ENCODE data around the gene IPO4.
A peak's percentile ranks its signal among the peaks of the same experiment; 100 is the strongest.

The IPO4 gene

DNA sequence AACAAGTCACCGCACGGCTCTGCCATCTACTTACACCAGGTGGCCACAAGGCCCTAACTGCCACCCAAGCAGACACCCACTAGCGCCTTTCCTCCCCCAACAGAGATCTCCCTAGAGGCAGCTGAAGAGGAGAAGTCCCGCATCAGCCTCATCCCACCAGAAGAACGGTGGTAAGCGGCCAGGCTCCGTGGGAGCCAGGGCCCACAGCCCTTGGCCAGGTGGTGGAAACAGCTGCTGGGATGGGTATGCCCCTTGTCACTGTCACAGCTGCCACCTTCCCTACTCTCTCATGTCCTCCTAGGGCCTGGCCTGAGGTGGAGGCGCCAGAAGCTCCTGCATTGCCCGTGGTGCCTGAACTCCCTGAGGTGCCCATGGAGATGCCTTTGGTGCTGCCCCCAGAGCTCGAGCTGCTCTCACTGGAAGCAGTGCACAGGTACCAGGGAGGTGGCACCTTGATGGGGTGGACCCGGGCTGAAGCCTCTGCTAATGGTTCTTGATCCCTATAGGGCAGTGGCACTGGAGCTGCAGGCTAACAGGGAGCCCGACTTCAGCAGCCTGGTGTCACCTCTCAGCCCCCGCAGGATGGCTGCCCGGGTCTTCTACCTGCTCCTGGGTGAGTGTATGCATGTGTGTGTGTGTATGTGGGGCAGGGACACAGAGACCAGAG lies 9.2 kb downstream of the IPO4 start:
- TF ChIP-seq MYC (IDR thresholded peaks at IDR 0.05; ENCODE audit: low read depth, low read length) (no peak), MAX (IDR thresholded peaks at IDR 0.05; ENCODE audit: low read depth, low read length) (no peak), POLR2A (IDR thresholded peaks at IDR 0.05; ENCODE audit: extremely low read depth, insufficient read length) (no peak), CTCF (IDR thresholded peaks at IDR 0.05; ENCODE audit: low read depth, low read length) (no peak)
- no peak overlapping the region for H3K4me3 ChIP-seq (ENCODE audit: low read depth, low read length)
- peak; percentile 33 for DNase-seq (ENCODE audit: low read depth)

DNA sequence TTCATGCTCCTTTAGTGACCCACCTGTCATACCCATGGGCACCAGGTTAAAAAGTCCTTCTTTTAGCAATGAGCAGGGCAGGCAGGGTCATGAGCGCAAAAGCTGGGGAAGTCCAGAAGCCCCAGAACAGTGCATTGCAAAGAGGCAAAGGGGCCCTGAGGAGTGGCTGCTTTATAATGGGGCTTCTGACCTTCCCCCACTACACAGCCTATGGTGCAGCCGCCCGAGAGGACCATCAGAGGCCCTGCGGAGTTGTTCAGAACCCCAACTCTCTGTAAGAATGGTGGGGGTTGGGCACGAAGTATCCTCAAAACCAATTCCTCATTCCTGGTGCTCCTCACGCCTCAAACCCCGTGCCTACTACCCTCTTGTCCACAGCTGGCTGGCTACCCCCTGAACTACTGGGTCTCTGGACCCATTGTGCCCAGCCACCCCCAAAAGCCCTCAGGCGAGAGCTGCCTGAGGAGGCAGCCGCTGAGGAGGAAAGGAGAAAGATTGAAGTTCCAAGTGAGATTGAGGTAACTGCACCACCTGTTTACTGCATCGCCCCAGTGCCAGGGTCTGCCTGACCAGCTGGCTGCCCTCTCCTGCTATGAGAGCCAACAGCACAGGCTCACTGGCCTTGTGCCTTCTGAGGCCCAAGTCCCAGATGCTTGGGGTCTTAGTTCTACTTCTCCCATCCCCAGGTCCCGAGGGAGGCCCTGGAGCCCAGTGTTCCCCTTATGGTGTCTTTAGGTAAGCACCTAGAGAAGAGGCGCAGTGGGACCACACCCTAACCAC lies 10.0 kb downstream of the IPO4 start:
- H3K4me3 ChIP-seq (ENCODE audit: low read depth, low read length) = no peak overlapping the region
- TF ChIP-seq MYC (IDR thresholded peaks at IDR 0.05; ENCODE audit: low read depth, low read length) (no peak), MAX (IDR thresholded peaks at IDR 0.05; ENCODE audit: low read depth, low read length) (no peak), CTCF (IDR thresholded peaks at IDR 0.05; ENCODE audit: low read depth, low read length) (no peak)
- DNase-seq (ENCODE audit: low read depth) = no peak

DNA sequence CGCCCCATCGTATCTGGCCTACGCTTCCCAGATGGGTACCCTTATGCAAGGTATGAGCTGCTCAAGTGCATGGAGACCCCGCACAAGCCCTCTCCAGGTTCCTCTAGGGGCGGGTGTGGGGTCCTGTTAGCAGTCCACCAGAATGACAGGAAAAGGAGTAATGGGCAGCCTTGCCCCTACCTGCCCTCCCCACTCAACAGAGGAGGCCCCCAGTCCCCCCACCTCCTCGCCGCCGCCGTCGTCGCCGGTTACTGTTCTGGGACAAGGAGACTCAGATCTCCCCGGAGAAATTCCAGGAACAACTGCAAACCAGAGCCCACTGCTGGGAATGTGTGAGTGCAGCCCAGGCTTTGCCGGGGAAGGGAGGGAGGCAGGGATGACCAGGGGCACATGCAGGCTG lies 10.7 kb downstream of the IPO4 start:
- no peak for DNase-seq (ENCODE audit: low read depth)
- no peak overlapping the region for H3K4me3 ChIP-seq (ENCODE audit: low read depth, low read length)
- TF ChIP-seq MAX (IDR thresholded peaks at IDR 0.05; ENCODE audit: low read depth, low read length) (no peak), POLR2A (IDR thresholded peaks at IDR 0.05; ENCODE audit: extremely low read depth, insufficient read length) (no peak), CTCF (IDR thresholded peaks at IDR 0.05; ENCODE audit: low read depth, low read length) (no peak), MYC (IDR thresholded peaks at IDR 0.05; ENCODE audit: low read depth, low read length) (no peak)

GRCh38 chr14:24177041-24177825 lies 11.4 kb downstream of the IPO4 start:
- TF ChIP-seq MAX (IDR thresholded peaks at IDR 0.05; ENCODE audit: low read depth, low read length) (no peak), POLR2A (IDR thresholded peaks at IDR 0.05; ENCODE audit: extremely low read depth, insufficient read length) (no peak), CTCF (IDR thresholded peaks at IDR 0.05; ENCODE audit: low read depth, low read length) (no peak), MYC (IDR thresholded peaks at IDR 0.05; ENCODE audit: low read depth, low read length) (no peak)
- H3K4me3 ChIP-seq (ENCODE audit: low read depth, low read length) = no peak overlapping the region
- DNase-seq (ENCODE audit: low read depth) = no peak

GRCh38 chr14:24176599-24176998 lies 12.0 kb downstream of the IPO4 start:
- no peak for TF ChIP-seq MYC (IDR thresholded peaks at IDR 0.05; ENCODE audit: low read depth, low read length)
- TF ChIP-seq POLR2A (IDR thresholded peaks at IDR 0.05; ENCODE audit: extremely low read depth, insufficient read length) = no peak
- no peak for TF ChIP-seq MAX (IDR thresholded peaks at IDR 0.05; ENCODE audit: low read depth, low read length)
- TF ChIP-seq CTCF (IDR thresholded peaks at IDR 0.05; ENCODE audit: low read depth, low read length) = no peak
- H3K4me3 ChIP-seq (ENCODE audit: low read depth, low read length) = no peak overlapping the region
- no peak for DNase-seq (ENCODE audit: low read depth)

All from NB4 (cell line).